OCI-LY7 (cell line): Measurements from ENCODE around the gene RPL3. TPM values are rescaled to one million over a fixed set of nuclear protein-coding genes. Genes with fewer than 3 reads are reported as not detected.

ENCODE experiments used
- BruUV-seq: library from RNA; stranded (reverse); fragments of 400-500 nt; replicated peaks from 2 replicates; lab custom pipeline; 2021; lab: Mats Ljungman, UMichigan
- CTCF ChIA-PET: fragments of 300-600 bp; sonication (Branson Sonifier 250); formaldehyde crosslinking; loops from one replicate; lab custom pipeline; 2022; ENCODE audit warnings: antibody characterized with exemption; ENCODE audit not compliant: unreplicated experiment; lab: Charles Lee
- POLR2A ChIA-PET: fragments of 300-600 bp; sonication (Branson Sonifier 250); formaldehyde crosslinking; loops from one replicate; lab custom pipeline; 2022; ENCODE audit warnings: antibody characterized with exemption; lab: Charles Lee
- DNase-seq: peaks from one replicate; pipeline ENCODE4 v3.0.0-alpha.2; 2015; ENCODE audit warnings: low spot score
- H2AFZ ChIP-seq: fragments of 200-600 bp; sonication (generic), shearing (Covaris generic); 2 replicates; pipeline ENCODE4 v1.6.1; 2014; ENCODE audit warnings: mild to moderate bottlenecking, antibody characterized with exemption, low read length, moderate library complexity
- H3K27ac ChIP-seq: fragments of 200-600 bp; sonication (generic); 2 replicates; pipeline ENCODE4 v1.5.1; 2014; ENCODE audit warnings: mixed run types, low read depth, mild to moderate bottlenecking, moderate library complexity, low read length, inconsistent platforms; ENCODE audit not compliant: poor library complexity, severe bottlenecking
- H3K36me3 ChIP-seq: fragments of 200-600 bp; sonication (generic); 2 replicates; pipeline ENCODE4 v1.6.1; 2014; ENCODE audit warnings: mild to moderate bottlenecking, antibody characterized with exemption, low read length, moderate library complexity, mixed read lengths; ENCODE audit not compliant: insufficient read depth
- H3K4me1 ChIP-seq: fragments of 200-600 bp; sonication (generic); 2 replicates; pipeline ENCODE4 v1.5.1; 2014; ENCODE audit warnings: mild to moderate bottlenecking, low read length; ENCODE audit not compliant: insufficient read depth, poor library complexity, severe bottlenecking
- H3K4me2 ChIP-seq: fragments of 200-600 bp; sonication (generic); 2 replicates; pipeline ENCODE4 v1.6.1; 2014; ENCODE audit warnings: mild to moderate bottlenecking, low read length
- H3K4me3 ChIP-seq: fragments of 200-600 bp; sonication (generic); 2 replicates; pipeline ENCODE4 v1.5.1; 2014; ENCODE audit warnings: mild to moderate bottlenecking, low read depth, low read length; ENCODE audit not compliant: poor library complexity, severe bottlenecking
- H3K79me2 ChIP-seq: fragments of 200-600 bp; sonication (generic); 2 replicates; pipeline ENCODE4 v1.6.1; 2016; ENCODE audit warnings: low read depth, mild to moderate bottlenecking, low read length, moderate library complexity, mixed read lengths; ENCODE audit not compliant: insufficient read depth
- H3K9me2 ChIP-seq: fragments of 200-600 bp; sonication (generic); 2 replicates; pipeline ENCODE4 v1.6.1; 2016; ENCODE audit warnings: mild to moderate bottlenecking, low read length, mixed read lengths; ENCODE audit not compliant: insufficient read depth
- H3K9me3 ChIP-seq: fragments of 200-600 bp; sonication (generic); 2 replicates; pipeline ENCODE4 v1.6.1; 2014; ENCODE audit warnings: mild to moderate bottlenecking, mixed run types, low read length, mixed read lengths
- H4K20me1 ChIP-seq: fragments of 200-600 bp; sonication (generic); 2 replicates; pipeline ENCODE4 v1.6.1; 2014; ENCODE audit warnings: mild to moderate bottlenecking, antibody characterized with exemption, low read length, moderate library complexity, mixed read lengths; ENCODE audit not compliant: insufficient read depth
- EZH2phosphoT487 ChIP-seq: fragments of 200-600 bp; sonication (generic); IDR thresholded peaks from 2 replicates; pipeline ENCODE4 v1.6.1; 2018; ENCODE audit warnings: low read depth, borderline replicate concordance, mild to moderate bottlenecking, mixed run types, antibody characterized with exemption, low read length, moderate library complexity, mixed read lengths
- intact Hi-C: fragments of 100-400 bp; cut with micrococcal nuclease; formaldehyde crosslinking; loops from one replicate; pipeline ENCODE4 v1.10.0; 2022; ENCODE audit not compliant: unreplicated experiment
- total RNA-seq, 2 experiments: library from RNA; depleted of rRNA in 1 of 2; stranded (reverse); fragments of >200 nt in 1 of 2; shearing (Covaris generic) in 1 of 2; gene quantifications; 2 replicates each; pipeline ENCODE4 v1.2.3, GENCODE V29; 2014 to 2022
- TF ChIP-seq, protein P1 (sequence below): fragments of 200-600 bp; sonication (generic); conservative IDR thresholded peaks from 2 replicates; pipeline ENCODE4 v1.5.1; 2014; ENCODE audit warnings: mild to moderate bottlenecking, antibody characterized with exemption, low read length, moderate library complexity, mixed read lengths

RPL3 gene
- total RNA-seq, 2 experiments from 2014 or later: 2,313 to 2,457 TPM

DNA sequence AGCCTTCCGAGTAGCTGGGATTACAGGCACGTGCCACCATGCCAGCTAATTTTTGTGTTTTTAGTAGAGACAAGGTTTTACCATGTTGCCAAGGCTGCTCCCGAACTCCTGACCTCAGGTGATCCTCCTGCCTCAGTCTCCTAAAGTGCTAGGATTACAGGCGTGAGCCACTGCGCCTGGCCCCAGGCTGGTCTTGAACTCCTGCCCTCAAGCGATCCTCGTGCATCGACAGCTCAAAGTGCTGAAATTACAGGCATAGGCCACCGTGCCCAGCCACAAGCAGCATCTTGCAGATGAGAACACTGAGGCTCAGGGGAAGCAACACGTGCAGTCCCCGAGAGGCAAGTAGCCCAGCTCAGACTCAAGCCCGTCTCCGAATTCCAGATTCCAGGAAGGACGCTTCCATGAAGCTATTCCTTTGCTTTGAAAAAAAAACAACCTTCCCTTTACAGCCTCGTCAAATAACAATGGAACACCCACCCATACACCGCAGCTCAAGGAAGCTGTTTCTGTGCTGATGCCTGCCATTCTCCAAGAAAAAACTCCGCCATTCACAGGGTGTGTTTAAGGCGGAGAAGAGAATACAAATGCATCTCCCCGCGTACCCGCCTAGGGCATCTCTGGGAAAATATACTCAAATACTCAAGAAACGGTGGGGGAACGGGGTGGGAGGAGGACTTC, 40.1 kb downstream of the RPL3 start:
- CTCF ChIA-PET: no interaction called here
- POLR2A ChIA-PET: interaction anchor here (0.7 kb wide), 1 partner anchor 120 kb away, joined by 3 read pairs; the partner anchor contains the start of gene TAB1
- H3K9me2 ChIP-seq: no peaks in the 10 kb centered on the region
- no peaks in the 10 kb centered on the region for H3K4me1 ChIP-seq
- H3K79me2 ChIP-seq: no peaks in the 10 kb centered on the region
- BruUV-seq: no TSS peak
- H3K9me3 ChIP-seq: peaks cover 6% of the 10 kb centered on the region; the same call in 1 of the 2 replicates
- intact Hi-C loops: no loop called here
- no peak for DNase-seq
- no peak overlapping the region for H3K4me3 ChIP-seq
- no peak overlapping the region for H2AFZ ChIP-seq
- H3K4me2 ChIP-seq: no peak overlapping the region
- H4K20me1 ChIP-seq: no peaks in the 10 kb centered on the region
- no peaks in the 10 kb centered on the region for H3K36me3 ChIP-seq
- H3K27ac ChIP-seq: no peak overlapping the region
- TF ChIP-seq, protein P1, sequence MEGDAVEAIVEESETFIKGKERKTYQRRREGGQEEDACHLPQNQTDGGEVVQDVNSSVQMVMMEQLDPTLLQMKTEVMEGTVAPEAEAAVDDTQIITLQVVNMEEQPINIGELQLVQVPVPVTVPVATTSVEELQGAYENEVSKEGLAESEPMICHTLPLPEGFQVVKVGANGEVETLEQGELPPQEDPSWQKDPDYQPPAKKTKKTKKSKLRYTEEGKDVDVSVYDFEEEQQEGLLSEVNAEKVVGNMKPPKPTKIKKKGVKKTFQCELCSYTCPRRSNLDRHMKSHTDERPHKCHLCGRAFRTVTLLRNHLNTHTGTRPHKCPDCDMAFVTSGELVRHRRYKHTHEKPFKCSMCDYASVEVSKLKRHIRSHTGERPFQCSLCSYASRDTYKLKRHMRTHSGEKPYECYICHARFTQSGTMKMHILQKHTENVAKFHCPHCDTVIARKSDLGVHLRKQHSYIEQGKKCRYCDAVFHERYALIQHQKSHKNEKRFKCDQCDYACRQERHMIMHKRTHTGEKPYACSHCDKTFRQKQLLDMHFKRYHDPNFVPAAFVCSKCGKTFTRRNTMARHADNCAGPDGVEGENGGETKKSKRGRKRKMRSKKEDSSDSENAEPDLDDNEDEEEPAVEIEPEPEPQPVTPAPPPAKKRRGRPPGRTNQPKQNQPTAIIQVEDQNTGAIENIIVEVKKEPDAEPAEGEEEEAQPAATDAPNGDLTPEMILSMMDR: no peak
- no peak for TF ChIP-seq EZH2phosphoT487

DNA sequence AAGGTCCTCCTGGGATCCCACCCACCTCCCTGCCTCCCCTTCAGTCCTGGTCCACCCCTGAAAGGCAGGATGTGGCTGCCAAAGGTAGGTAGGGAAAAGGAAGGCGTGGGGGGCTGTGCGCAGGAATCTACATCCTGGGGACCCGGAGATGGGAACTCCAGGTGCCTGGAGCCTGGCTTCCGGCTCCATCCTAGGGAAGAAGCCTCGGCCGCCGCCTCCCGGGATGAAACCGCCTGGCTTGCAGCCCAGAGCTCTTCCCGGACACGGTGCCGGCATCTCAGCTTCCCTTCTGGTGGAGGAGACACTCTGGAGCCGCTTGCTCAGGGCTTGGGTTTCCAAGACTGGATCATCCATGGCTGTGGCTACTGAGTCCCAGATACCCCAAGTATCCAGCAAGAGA, 41.4 kb downstream of the RPL3 start:
- intact Hi-C loops: no loop called here
- Histone ChIP-seq H3K9me2 (no peaks in the 10 kb centered on the region), H3K4me1 (no peaks in the 10 kb centered on the region), H3K4me3 (no peak overlapping the region), H4K20me1 (no peaks in the 10 kb centered on the region), H3K9me3 (peaks cover 6% of the 10 kb centered on the region; the same call in 1 of the 2 replicates), H2AFZ (no peak overlapping the region), H3K27ac (no peak overlapping the region), H3K4me2 (no peak overlapping the region), H3K79me2 (no peaks in the 10 kb centered on the region), H3K36me3 (no peaks in the 10 kb centered on the region)
- POLR2A ChIA-PET: interaction anchor here (0.6 kb wide), 1 partner anchor 21 kb away, joined by 3 read pairs; no protein-coding TSS in a partner anchor
- no TSS peak for BruUV-seq
- TF ChIP-seq, protein P1: no peak
- no peak for TF ChIP-seq EZH2phosphoT487
- CTCF ChIA-PET: no interaction called here
- DNase-seq: no peak

DNA sequence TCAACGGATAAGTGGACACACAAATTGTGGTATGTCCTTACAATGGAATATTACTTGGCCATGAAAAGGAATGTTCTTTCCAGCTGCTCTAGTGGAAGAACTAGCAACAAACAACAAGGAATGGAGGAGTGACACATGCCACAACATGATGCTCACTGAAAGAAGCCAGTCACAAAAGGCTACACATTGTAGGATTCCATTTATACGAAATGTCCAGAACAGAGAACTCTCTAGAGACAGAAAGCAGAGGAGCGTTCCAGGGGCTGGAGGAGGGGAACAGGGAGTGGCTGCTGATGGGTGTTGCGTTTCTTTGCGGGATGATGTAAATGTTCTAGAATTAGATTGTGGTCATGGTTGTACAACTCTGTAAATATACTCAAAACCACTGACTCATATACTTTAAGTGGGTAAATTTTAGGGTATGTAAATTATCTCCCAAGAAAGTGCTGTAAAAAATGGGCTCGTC, 42.2 kb downstream of the RPL3 start:
- no peaks in the 10 kb centered on the region for H3K4me1 ChIP-seq
- TF ChIP-seq EZH2phosphoT487: no peak
- TF ChIP-seq, protein P1: no peak
- no peak overlapping the region for H3K4me2 ChIP-seq
- no peak overlapping the region for H2AFZ ChIP-seq
- H3K4me3 ChIP-seq: no peak overlapping the region
- intact Hi-C loops: no loop called here
- H3K27ac ChIP-seq: no peak overlapping the region
- H3K9me2 ChIP-seq: no peaks in the 10 kb centered on the region
- no peaks in the 10 kb centered on the region for H4K20me1 ChIP-seq
- BruUV-seq: no TSS peak
- ChIA-PET POLR2A (interaction anchor here (0.6 kb wide), 1 partner anchor 22 kb away, joined by 3 read pairs; no protein-coding TSS in a partner anchor), CTCF (no interaction called here)
- no peak for DNase-seq
- no peaks in the 10 kb centered on the region for H3K36me3 ChIP-seq
- H3K79me2 ChIP-seq: no peaks in the 10 kb centered on the region
- H3K9me3 ChIP-seq: peaks cover 6% of the 10 kb centered on the region; the same call in 1 of the 2 replicates
